Measurements from ENCODE around the gene REV3L. TPM values are rescaled to one million over a fixed set of nuclear protein-coding genes. Genes with fewer than 3 reads are reported as not detected.

The REV3L gene
- total and polyA plus RNA-seq, 2 of the 8 experiments (the other 6 are each of a cell fraction or from before 2014, with no cell fraction given) = 2.1 to 6.6 TPM

DNA sequence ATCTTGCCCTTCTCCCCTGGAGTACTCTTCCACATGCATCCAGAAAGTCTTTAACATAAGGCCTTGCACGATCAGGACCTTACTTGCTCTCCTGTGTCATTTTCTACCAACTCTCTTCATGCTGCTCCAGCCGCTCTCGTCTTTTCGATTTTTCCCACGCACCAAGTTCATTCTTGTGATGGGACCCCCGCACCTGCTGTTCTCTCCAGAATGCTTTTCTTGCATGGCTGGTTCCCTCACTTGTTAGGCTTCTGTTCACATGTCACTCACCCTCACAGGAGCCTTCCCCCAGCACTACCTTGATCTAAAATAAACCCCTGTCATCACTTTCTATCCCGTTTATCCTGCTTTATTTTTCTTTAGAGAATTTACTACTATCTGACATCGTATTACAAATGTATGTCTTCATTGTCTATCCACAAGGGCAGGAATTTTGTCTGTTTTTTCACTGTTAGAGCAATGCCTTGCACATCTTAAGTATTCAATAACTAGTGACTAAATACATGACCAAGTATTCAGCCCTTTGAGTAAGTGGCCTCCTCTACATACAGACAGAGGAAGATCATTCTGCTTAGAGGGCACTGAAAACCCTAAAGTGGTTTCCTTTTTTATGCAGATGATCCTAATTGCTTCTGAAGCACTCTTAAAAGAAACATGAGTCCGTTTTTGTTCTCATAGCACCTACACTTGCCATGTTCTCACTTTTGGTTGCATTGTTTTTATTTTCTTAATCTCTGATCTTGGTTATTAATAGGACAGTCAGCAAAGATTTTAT, 228.8 kb downstream of the REV3L start (continued):
- TF ChIP-seq KDM5A (IDR thresholded peaks at IDR 0.05; ENCODE audit: low read length) (no peak), TEAD4 (IDR thresholded peaks at IDR 0.05; ENCODE audit: low read depth, low read length) (no peak), TAF7 (optimal IDR thresholded peaks at IDR 0.05; ENCODE audit: borderline replicate concordance, low read depth, low read length) (no peak), CHD1 (IDR thresholded peaks at IDR 0.05; ENCODE audit: low read depth, low read length) (no peak)

All from H1 (cell line).